ENCODE data around the gene RPTOR. TPM values are rescaled to one million over a fixed set of nuclear protein-coding genes. Genes with fewer than 3 reads are reported as not detected.

RPTOR gene
- polyA plus RNA-seq, 1 donor from 2014 or later = 8.0 TPM

- Histone ChIP-seq H3K79me2 (replicated peaks; ENCODE audit: insufficient read depth, low read length) (no peaks in the 10 kb centered on the region), H3K27me3 (ENCODE audit: insufficient read depth, low read depth, low read length) (no peaks in the 10 kb centered on the region), H3K4me3 (ENCODE audit: low read length) (no peak overlapping the region), H2AFZ (ENCODE audit: low read depth, low read length) (no peak overlapping the region), H3F3A (ENCODE audit: insufficient read depth, low read length, poor library complexity, severe bottlenecking) (no peaks in the 10 kb centered on the region), H3K9ac (ENCODE audit: low read length) (no peak overlapping the region), H3K36me3 (ENCODE audit: insufficient read depth, low read length) (no peaks in the 10 kb centered on the region), H3K9me2 (ENCODE audit: insufficient read depth, low read length) (no peaks in the 10 kb centered on the region), H3K9me3 (ENCODE audit: low read length) (no peaks in the 10 kb centered on the region), H3K4me2 (ENCODE audit: low read length) (no peak overlapping the region), H3K27ac (ENCODE audit: low read length) (no peak overlapping the region), H4K20me1 (ENCODE audit: insufficient read depth) (no peaks in the 10 kb centered on the region)
- no peak for TF ChIP-seq EP300 (conservative IDR thresholded peaks at IDR 0.05; ENCODE audit: poor library complexity, severe bottlenecking)
- no peak for TF ChIP-seq POLR2AphosphoS5 (IDR thresholded peaks at IDR 0.05)
- TF ChIP-seq RAD21 (conservative IDR thresholded peaks at IDR 0.05) = no peak
- TF ChIP-seq MXI1 (conservative IDR thresholded peaks at IDR 0.05; ENCODE audit: poor library complexity, severe bottlenecking) = no peak
- no peak for TF ChIP-seq REST (IDR thresholded peaks at IDR 0.05; ENCODE audit: borderline replicate concordance)
- TF ChIP-seq EZH2 (IDR thresholded peaks at IDR 0.05; ENCODE audit: borderline replicate concordance, insufficient read depth, low read length, poor library complexity, severe bottlenecking) = no peak
Observed at GRCh38 chr17:80902963-80903611, 358.4 kb downstream of the RPTOR start.

DNA sequence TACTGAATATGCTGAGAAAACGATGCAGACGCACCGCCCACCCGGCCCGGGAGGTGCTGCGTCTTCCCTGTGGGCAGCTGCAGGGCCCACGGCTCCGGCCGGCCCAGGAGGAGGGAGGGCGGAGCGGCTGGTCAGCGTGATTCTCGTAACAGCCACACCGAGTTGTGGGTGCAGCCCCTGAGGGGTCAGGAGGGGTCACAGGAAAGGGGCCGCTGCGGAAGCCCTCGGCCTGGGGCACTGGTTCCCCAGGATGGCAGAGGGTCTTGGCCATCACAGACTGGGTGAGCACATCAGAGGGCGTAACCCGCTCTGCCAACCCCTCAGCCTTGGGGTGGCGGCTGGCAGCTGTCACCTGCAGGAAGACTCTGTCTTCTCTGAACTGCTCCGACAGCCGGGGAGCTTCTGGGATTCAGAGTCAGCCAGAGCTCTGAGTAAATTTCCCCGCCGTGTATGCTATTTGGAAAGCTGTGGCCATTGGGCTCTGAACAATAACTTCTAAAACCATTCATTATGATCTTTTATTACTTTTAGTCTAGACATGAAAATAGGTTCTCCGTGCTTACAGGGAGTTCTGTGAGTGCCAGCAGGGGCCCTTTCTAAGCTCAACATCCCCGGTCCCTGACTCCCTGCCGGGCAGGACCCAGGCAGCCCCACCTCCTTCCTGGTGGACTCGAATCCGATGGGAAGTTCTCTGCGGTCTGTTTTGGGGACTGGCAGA, 359.6 kb downstream of the RPTOR start:
- H3F3A ChIP-seq (ENCODE audit: insufficient read depth, low read length, poor library complexity, severe bottlenecking) = no peaks in the 10 kb centered on the region
- no peaks in the 10 kb centered on the region for H3K79me2 ChIP-seq (replicated peaks; ENCODE audit: insufficient read depth, low read length)
- no peak overlapping the region for H3K27ac ChIP-seq (ENCODE audit: low read length)
- no peak overlapping the region for H3K9ac ChIP-seq (ENCODE audit: low read length)
- no peaks in the 10 kb centered on the region for H3K9me3 ChIP-seq (ENCODE audit: low read length)
- no peak for TF ChIP-seq TAF1 (IDR thresholded peaks at IDR 0.05; ENCODE audit: low read depth)
- TF ChIP-seq CTCF (IDR thresholded peaks at IDR 0.05; ENCODE audit: poor library complexity, severe bottlenecking) = no peak
- no peak for TF ChIP-seq MXI1 (conservative IDR thresholded peaks at IDR 0.05; ENCODE audit: poor library complexity, severe bottlenecking)
- TF ChIP-seq SMC3 (conservative IDR thresholded peaks at IDR 0.05; ENCODE audit: poor library complexity) = no peak
- TF ChIP-seq EP300 (conservative IDR thresholded peaks at IDR 0.05; ENCODE audit: poor library complexity, severe bottlenecking) = no peak
- TF ChIP-seq POLR2AphosphoS5 (IDR thresholded peaks at IDR 0.05) = no peak
- no peak for TF ChIP-seq EZH2 (IDR thresholded peaks at IDR 0.05; ENCODE audit: borderline replicate concordance, insufficient read depth, low read length, poor library complexity, severe bottlenecking)
- no peak for TF ChIP-seq RAD21 (conservative IDR thresholded peaks at IDR 0.05)
- TF ChIP-seq REST (IDR thresholded peaks at IDR 0.05; ENCODE audit: borderline replicate concordance) = no peak
- H3K4me2 ChIP-seq (ENCODE audit: low read length) = no peak overlapping the region
- H4K20me1 ChIP-seq (ENCODE audit: insufficient read depth) = no peaks in the 10 kb centered on the region
- H3K36me3 ChIP-seq (ENCODE audit: insufficient read depth, low read length) = no peaks in the 10 kb centered on the region
- no peak overlapping the region for H2AFZ ChIP-seq (ENCODE audit: low read depth, low read length)
- no peaks in the 10 kb centered on the region for H3K27me3 ChIP-seq (ENCODE audit: insufficient read depth, low read depth, low read length)
- H3K9me2 ChIP-seq (ENCODE audit: insufficient read depth, low read length) = no peaks in the 10 kb centered on the region
- H3K4me3 ChIP-seq (ENCODE audit: low read length) = no peak overlapping the region
